Femur (tissue), 1 donor: Measurements from ENCODE around the gene NCKAP5.
"Not testable (repeated sequence)": the region's sequence is repeated elsewhere in the genome, so short reads cannot be mapped to it uniquely, and the experiment has no call there.

Experiments
- DNase-seq: peaks from one replicate; pipeline ENCODE4 v3.0.0-alpha.2; 2017

Gene NCKAP5

GRCh38 chr2:133252780-133253355, 315.4 kb downstream of the NCKAP5 start:
- no peak for DNase-seq

DNA sequence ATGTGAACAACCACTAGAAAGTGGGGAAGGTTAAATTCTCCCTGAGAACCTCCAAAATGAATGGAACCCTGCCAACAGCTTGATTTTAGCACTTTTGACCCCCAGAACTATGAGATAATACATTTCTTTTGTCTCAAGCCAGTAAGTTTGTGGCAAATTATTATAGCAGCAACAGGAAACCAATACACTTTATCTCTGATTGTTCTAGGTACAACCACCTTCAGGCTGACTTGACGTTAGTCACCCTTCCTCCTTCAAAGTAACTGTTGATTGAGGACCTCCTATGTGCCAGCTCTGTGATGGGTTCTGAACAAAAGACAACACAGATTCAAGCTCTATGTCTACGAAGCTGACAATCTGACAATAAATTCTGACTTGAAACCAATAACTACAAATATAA, 318.9 kb downstream of the NCKAP5 start:
- no peak for DNase-seq

GRCh38 chr2:133248264-133248663, 320.0 kb downstream of the NCKAP5 start:
- DNase-seq, result no peak

DNA sequence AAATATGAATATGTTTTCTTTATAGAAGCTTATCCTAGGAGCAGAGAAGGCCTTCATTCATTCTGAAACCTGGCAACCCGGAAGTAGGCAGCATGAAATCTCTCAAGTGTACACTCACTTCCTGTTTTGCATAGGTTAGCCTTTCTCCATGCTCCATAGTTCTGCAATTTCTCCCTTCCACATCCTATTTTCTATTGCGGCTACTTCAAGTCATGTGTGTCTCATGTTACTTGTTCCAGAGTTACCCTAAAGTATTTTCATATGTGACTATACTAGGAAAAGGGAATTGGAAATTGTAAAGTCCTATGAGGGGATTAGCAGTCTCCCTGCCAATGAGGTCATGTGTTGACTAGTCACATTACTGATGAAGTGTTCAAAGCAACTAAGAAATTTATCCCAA, 320.6 kb downstream of the NCKAP5 start:
- no peak for DNase-seq

GRCh38 chr2:133241224-133241571, 327.1 kb downstream of the NCKAP5 start:
- no peak for DNase-seq

DNA sequence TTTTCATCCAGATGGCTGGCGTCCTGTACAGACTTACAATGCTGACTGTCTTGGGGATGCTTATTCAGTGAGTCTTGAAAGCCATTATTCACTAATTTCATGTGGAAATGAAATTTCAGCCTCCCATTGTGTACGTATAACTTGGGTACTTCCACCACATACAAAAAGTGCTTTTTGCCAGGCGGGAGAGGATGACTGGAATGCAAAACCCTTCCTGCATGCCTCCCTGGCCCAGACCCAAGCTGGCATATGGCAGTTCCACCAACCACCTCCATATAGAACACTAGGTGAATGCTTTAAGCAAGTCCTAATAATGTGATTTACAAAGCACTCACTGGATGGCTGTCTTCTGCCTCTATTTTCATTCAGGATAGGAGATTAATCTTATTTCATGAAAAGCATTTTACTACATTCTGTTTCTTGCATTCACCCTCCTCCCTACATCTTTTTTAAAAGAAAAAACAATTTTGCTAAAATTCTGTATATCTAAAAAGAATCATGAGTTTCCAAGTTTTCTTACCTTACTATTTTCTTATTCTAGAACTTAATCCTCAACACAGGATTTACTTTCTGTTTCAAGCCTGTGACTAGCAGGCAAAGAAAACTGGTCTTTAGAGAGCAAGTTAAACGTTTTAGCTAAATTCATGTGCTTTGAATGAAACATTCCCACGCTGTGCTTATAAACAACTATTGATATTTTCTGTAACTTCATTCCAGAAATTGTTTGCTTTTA, 327.6 kb downstream of the NCKAP5 start:
- no peak for DNase-seq

DNA sequence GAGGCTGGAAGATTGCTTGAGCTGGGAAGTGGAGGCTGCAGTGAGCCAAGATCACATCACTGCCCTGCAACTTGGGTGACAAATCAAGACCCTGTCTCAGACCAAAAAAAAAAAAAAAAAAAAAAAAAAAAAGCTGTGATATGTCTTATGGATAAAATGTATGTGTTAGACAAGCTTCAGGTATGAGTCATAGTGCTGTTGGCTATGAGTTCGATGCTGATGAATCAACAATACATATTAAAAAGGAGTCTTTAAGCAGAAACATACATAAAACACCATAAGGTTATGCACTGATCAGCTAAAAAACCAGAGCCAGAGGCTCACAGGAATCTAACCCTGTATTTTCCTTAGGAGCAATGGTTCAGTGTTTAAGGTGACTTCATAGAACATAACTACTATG, 332.3 kb downstream of the NCKAP5 start:
- no peak for DNase-seq

GRCh38 chr2:133232556-133232955, 335.7 kb downstream of the NCKAP5 start:
- DNase-seq, result no peak

GRCh38 chr2:133231264-133231663, 337.0 kb downstream of the NCKAP5 start:
- DNase-seq, result no peak

GRCh38 chr2:133229974-133230373, 338.3 kb downstream of the NCKAP5 start:
- DNase-seq, result no peak

DNA sequence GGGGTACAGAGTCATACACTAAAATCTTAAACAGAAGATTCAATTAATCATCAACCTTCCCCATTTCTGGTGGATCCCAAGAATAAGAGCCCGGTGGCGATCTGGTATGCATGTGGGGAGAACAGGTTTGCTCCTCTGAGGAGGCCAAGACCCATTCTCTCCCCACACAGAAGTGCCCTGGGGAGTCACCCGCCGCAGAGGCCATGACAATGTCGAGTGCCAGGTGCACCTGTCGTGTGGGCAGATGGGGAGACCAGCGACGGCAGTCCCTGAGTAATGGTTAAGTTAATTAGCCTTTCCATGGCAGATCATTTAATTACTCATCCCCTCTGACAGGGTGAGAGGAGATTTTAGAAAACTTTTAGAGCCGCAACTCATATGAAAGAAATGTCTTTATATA, 345.0 kb downstream of the NCKAP5 start:
- DNase-seq, result no peak

DNA sequence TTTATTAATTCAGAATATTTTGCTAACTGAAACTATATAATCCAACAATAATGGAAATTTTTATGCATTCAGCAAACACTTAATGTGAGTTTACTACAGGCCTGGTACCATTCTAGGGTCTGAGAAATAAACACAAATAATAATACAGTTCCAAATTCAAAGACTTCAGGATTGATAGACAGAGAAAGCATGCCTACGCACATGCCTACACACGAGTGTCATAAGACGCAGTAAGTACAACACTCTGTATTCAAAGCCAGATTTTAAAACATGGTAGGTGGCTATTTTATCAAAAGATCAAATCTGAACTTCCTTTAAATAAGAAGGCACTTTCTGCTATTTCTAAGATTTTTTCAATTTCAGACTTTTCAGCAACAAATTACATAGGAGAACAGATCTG, 346.9 kb downstream of the NCKAP5 start:
- DNase-seq, result no peak

- DNase-seq, result no peak
Observed at GRCh38 chr2:133218204-133218603, 350.1 kb downstream of the NCKAP5 start.

- no peak for DNase-seq
Observed at GRCh38 chr2:133215477-133215876, 352.8 kb downstream of the NCKAP5 start.

DNA sequence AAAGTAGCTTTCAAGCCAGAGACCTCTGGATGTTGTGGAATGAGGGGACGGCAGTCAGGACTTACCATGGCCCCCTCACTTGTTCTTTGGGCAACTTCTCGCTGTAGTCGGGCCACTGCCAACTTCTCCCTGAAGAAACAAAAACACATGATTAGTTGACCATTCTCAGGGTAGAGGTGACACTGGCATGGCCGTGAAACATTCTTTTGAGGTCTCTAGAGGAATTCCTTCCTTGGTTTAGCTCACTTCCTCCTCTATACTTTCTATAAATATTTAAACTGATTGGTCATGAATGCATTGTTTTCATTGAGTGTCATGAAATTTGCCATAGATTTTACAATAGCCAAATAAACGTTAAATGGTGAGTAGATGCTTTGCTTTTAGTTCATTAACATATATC, 354.6 kb downstream of the NCKAP5 start:
- DNase-seq, result no peak

DNA sequence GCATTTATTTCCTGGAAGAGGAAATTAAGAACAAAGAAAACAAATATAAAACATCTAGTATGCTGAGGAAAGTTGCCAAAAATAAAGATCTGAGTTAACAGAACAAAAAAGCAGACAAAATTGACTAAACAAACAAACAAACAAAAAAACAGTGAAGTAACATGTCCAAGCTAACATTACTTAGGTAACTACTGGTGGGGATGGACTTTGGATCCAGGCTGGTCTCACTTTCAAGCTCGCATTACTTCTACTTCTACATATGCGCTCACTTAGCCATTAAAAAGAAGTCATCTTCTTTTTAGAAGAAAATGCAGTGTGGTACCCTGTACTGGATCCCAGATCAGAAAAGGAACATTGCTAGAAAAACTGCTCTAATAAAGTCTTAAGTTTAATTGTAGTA, 358.9 kb downstream of the NCKAP5 start:
- no peak for DNase-seq

- DNase-seq, result not testable (repeated sequence)
Observed at GRCh38 chr2:133206666-133207065, 361.6 kb downstream of the NCKAP5 start.

GRCh38 chr2:133204421-133204820, 363.8 kb downstream of the NCKAP5 start:
- DNase-seq, result no peak

DNA sequence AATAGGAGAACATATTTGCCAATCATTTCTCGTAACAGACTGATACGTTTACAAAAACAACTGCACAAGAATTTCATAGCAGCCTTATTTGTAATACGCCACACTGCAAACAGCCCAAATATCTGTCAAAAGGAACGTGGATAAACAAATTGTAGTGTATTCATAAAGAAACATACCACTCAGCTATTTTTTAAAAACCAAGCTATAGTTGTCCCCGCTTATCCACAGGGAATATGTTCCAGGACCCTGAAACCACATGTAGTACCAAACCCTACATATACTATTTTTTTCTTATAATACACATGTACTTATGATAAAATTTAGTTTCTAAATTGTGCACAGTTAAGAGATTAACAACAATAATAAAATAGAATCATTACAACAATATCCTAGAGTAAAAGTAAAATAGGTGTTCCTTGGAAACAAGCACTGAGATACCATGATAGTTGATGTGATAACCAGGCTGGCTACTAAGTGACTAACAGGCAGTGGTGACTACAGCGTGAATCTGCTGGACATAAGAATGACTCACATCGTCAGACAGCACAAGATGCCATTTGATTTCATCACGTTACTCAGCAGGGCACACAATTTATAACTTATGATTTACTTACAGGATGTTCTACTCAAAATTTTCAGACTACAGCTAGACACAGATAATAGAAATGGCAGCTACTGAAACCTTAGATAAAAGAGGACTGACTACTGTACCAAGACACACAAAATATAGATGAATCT, 367.4 kb downstream of the NCKAP5 start:
- no peak for DNase-seq

DNA sequence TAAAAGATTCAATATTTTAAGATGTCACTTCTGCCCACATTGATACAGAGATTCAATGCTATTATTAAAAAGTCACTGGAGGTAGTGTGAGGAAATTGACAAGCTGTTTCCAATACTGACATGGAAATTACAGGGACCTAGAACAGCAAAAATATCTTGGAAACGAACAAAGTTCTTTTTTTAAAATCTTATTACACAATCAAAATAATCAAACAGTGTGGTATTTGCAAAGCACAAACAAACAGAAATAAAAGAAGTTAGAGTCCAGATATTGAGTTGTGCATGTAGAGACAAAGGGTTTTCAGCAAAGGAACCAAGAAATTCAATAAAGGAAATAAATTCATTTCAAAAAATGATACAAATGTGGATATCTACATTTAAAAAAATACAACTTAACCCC, 369.6 kb downstream of the NCKAP5 start:
- no peak for DNase-seq

DNA sequence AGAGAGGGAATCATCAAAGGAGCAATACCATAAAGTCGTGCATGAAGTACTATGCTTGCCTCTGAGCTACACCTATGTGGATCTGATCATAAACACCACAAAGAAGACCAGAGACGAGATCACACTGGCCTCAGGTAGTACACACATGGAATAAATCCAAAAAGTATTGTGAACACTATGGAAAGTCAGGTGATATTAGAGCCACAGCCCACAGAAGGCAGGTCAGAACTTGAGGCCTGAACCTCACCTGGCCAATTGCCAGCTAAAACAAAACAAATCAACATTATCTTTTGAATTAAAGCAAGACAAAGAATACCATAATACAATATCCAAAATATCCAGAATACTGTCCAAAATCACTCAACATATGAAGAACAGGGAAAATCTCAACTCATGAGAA, 371.1 kb downstream of the NCKAP5 start:
- no peak for DNase-seq

DNA sequence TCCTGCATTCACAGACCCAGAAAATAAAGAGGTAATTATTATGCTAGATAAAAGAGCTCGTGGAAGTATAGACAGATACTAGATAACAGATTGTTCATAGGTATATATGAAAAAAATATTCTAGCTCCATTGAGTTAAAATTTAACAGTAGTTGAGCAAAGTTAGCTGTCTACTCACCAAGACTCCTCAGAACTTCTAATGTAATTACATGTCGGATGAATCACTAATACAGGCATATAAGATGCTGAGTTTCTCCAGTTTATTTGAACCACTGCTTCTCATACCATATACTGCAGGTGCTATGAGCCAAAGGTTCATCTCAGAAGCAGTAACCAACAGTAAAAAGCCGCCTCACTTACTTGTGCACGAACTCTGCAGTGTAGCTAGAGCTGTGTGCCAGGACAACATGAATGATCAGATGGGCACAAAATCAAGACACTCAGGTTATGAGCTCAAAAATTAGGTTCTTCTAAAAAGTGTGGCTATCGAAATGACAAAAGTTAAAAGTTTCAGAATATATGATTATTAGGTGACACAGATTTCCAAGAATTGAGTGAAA, 373.4 kb downstream of the NCKAP5 start:
- DNase-seq, result no peak

DNA sequence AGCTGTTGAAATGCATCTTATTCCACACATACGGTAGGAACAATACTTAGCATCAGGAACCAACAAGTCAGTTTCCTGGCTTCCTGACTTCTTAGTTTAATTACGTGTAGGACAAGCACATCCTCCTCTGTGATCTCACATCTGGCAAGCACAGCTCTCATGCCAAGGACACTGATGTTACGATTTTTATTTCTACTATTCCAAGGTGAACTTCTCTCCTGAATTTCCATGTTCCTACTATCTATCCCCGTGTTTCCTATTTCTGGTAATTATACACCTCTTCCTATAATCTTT, 374.0 kb downstream of the NCKAP5 start:
- DNase-seq, result no peak
